K562 (cell line): Measurements from ENCODE around the gene SYT3. TPM values are rescaled to one million over a fixed set of nuclear protein-coding genes. Genes with fewer than 3 reads are reported as not detected.

Experiments
- BCLAF1 ChIP-seq, 2 experiments: fragments of 450-650 bp in 1 of 2; IDR thresholded peaks; 2 replicates each; pipeline ENCODE4 v1.6.1; 2011 to 2017; ENCODE audit warnings: low read depth in 2 of 2, antibody characterized with exemption in 1 of 2, borderline replicate concordance in 1 of 2, low read length in 1 of 2, mild to moderate bottlenecking in 1 of 2, mixed read lengths in 1 of 2; ENCODE audit not compliant: control insufficient read depth in 1 of 2
- ERF ChIP-seq: fragments of 450-650 bp; formaldehyde crosslinking; IDR thresholded peaks from 2 replicates; pipeline ENCODE4 v1.4.0; 2020; ENCODE audit warnings: mild to moderate bottlenecking, mixed read lengths
- MGA ChIP-seq: fragments of 450-650 bp; IDR thresholded peaks from 2 replicates; pipeline ENCODE4 v1.6.1; 2016; ENCODE audit warnings: mild to moderate bottlenecking, moderate library complexity
- MYNN ChIP-seq, 2 experiments: sonication (generic); formaldehyde crosslinking in 1 of 2; IDR thresholded peaks; 2 replicates each; pipeline versions ENCODE4 v1.5.0 to v1.6.1; 2016 to 2020; ENCODE audit warnings: antibody characterized with exemption in 1 of 2, missing genetic modification reagents in 1 of 2
- NFYB ChIP-seq: IDR thresholded peaks from 2 replicates; pipeline ENCODE4 v1.6.1; 2011; ENCODE audit warnings: mild to moderate bottlenecking, moderate library complexity; ENCODE audit not compliant: insufficient read length; ENCODE audit errors: extremely low read depth
- PHF20 ChIP-seq: fragments of 450-650 bp; IDR thresholded peaks from 2 replicates; pipeline ENCODE4 v1.6.1; 2018; ENCODE audit not compliant: partially characterized antibody
- SOX6 ChIP-seq: fragments of 450-650 bp; IDR thresholded peaks from 2 replicates; pipeline ENCODE4 v1.6.1; 2014; ENCODE audit warnings: mild to moderate bottlenecking
- TAF7 ChIP-seq: fragments of 450-650 bp; IDR thresholded peaks from 2 replicates; pipeline ENCODE4 v1.6.1; 2016; ENCODE audit warnings: missing genetic modification characterization, missing compliant biosample characterization
- ZZZ3 ChIP-seq: fragments of 450-650 bp; IDR thresholded peaks from 2 replicates; pipeline ENCODE4 v1.6.1; 2016; ENCODE audit warnings: antibody characterized with exemption, mild to moderate bottlenecking, moderate library complexity
- polyA plus RNA-seq, 8 experiments: library from polyadenylated mRNA; depleted of rRNA in 4 of 8; stranded (reverse) in 5 of 8; unstranded in 3 of 8; fragments of >200 nt; fragmentation: Nextera tagmentation in 2 of 8; fragmentation: Illumina TruSeq in 1 of 8; extraction: Ambion mirVana in 2 of 8; extraction: Trizol in 1 of 8; gene quantifications; 2 replicates each; pipeline versions ENCODE4 v1.2.1 to v1.2.3, GENCODE V29; 2011 to 2014; ENCODE audit warnings: inconsistent platforms in 1 of 8, missing spikeins in 1 of 8
- total RNA-seq, 7 experiments: library from RNA; depleted of rRNA in 6 of 7; stranded (reverse); fragments of >200 nt in 6 of 7; fragmentation: Illumina TruSeq in 2 of 7; extraction: Trizol in 2 of 7; gene quantifications; 2 replicates each; pipeline versions ENCODE4 v1.2.1 to v1.2.3, GENCODE V29; 2011 to 2021; ENCODE audit warnings: low replicate concordance in 1 of 7
- TF ChIP-seq, protein P1 (sequence below): fragments of 200-800 bp; sonication (Bioruptor generic); IDR thresholded peaks from 2 replicates; pipeline ENCODE4 v1.6.1; 2017; ENCODE audit warnings: missing genetic modification characterization, missing compliant biosample characterization

The SYT3 gene
- total and polyA plus RNA-seq, 9 of the 15 experiments (the other 6 are each of a cell fraction or from before 2014, with no cell fraction given): 0.36 to 2.0 (median 0.54) TPM; not detected in 2

GRCh38 chr19:50657712-50658440 is 18.2 kb upstream of the SYT3 start (continued):
- TF ChIP-seq, protein P1, sequence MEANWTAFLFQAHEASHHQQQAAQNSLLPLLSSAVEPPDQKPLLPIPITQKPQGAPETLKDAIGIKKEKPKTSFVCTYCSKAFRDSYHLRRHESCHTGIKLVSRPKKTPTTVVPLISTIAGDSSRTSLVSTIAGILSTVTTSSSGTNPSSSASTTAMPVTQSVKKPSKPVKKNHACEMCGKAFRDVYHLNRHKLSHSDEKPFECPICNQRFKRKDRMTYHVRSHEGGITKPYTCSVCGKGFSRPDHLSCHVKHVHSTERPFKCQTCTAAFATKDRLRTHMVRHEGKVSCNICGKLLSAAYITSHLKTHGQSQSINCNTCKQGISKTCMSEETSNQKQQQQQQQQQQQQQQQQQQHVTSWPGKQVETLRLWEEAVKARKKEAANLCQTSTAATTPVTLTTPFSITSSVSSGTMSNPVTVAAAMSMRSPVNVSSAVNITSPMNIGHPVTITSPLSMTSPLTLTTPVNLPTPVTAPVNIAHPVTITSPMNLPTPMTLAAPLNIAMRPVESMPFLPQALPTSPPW (CRISPR knock-in tag): peak; percentile 86
- peak; percentile 58 for TF ChIP-seq TAF7
- peak; percentile 61 for TF ChIP-seq MGA
- no peak for TF ChIP-seq SOX6
- peak; percentile 76 for TF ChIP-seq PHF20
- peak; percentile 83; the same call in 1 of the 2 replicates for TF ChIP-seq ERF
- TF ChIP-seq BCLAF1 (IDR thresholded peaks at IDR 0.05; ENCODE audit: borderline replicate concordance in 1 of 2, control insufficient read depth in 1 of 2, low read depth in 2 of 2, low read length in 1 of 2): 0 out of 4 replicates have a peak, but pooled peaks of 1 of the 2 experiments have one; percentile 45
- no peak for TF ChIP-seq ZZZ3
- 0 out of 2 replicates have a peak, but pooled peaks have one; percentile 9 for TF ChIP-seq MYNN (IDR thresholded peaks at IDR 0.05)
- TF ChIP-seq MYNN (CRISPR knock-in tag; IDR thresholded peaks at IDR 0.05): no peak
- TF ChIP-seq NFYB: peak; percentile 21
